ENCODE measurements around the gene SSH2. TPM values are rescaled to one million over a fixed set of nuclear protein-coding genes. Genes with fewer than 3 reads are reported as not detected.

SSH2 gene
- polyA plus RNA-seq, 3 donors, result 31.9 to 66.6 (median 54.0) TPM

DNA sequence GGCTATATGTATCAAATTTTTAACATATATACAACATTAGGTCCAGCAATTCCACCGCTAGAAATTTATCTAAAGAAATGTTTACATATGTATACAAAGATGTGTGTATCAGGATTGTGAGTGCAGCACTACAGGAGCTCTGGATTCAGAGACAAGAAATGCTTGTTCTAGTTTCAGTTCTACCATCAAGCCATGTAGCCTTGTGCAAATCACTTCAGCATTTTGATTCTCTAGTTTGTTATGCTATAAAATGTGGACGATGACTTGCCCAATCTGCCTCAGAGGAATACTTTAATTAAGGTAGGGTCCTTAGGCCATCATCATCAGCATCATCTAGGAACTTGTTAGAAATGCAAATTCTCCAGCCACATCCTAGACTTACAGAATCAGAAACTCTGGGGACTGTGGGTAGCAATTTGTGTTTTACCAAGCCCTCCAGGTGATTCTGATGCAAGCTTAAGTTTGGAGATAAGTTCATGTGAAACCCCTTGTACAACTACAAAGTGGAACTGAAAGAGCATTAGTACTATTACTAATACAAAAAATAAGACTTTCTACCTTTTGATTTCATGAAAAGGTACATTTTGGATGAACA, 176.1 kb downstream of the SSH2 start:
- no peak for DNase-seq
- H4K20me1 ChIP-seq (ENCODE audit: insufficient read depth, low read length), result peaks cover 95% of the 10 kb centered on the region
- no peak overlapping the region for H3K4me3 ChIP-seq (replicated peaks in 1 of 3; ENCODE audit: low read depth in 2 of 3, low read length in 3 of 3)
- H3K9ac ChIP-seq (ENCODE audit: insufficient read depth, low read length, poor library complexity, severe bottlenecking), result no peak overlapping the region
- no peak for TF ChIP-seq CTCF (IDR thresholded peaks at IDR 0.05)
- intact Hi-C loops (cut with micrococcal nuclease), result no loop called here
- Mint-ChIP-seq H3K27ac (peak overlapping the region in 1 of 7 donors; percentile 10), H3K9me3 (no peaks in the 10 kb centered on the region), H3K4me1 (peaks cover 26% of the 10 kb centered on the region), H3K4me3 (no peak overlapping the region), H3K36me3 (peaks cover 35 to 69% of the 10 kb centered on the region in 2 donors), H3K27me3 (ENCODE audit: low read depth in 3 of 3) (peaks cover 0 to 1% (median 0%) of the 10 kb centered on the region in 3 donors)
- H3K27me3 ChIP-seq (ENCODE audit: control insufficient read depth in 2 of 2, insufficient read depth in 2 of 2, low read length in 2 of 2), result no peaks in the 10 kb centered on the region
- no peak overlapping the region for H3K4me2 ChIP-seq (replicated peaks; ENCODE audit: extremely low read depth, low read length, poor library complexity, severe bottlenecking)
- peaks cover 36 to 71% of the 10 kb centered on the region in 2 donors for H3K36me3 ChIP-seq (replicated peaks in 1 of 2; ENCODE audit: control insufficient read depth in 1 of 2, insufficient read depth in 2 of 2, low read length in 2 of 2)
- peaks cover 14 to 26% of the 10 kb centered on the region in 2 donors for H3K4me1 ChIP-seq (ENCODE audit: control insufficient read depth in 1 of 2, insufficient read depth in 2 of 2, low read length in 2 of 2)
- no peak overlapping the region for H2AFZ ChIP-seq (ENCODE audit: insufficient read depth, low read depth, low read length, poor library complexity, severe bottlenecking)
- no CpG with 5 or more reads among the region's 2 CpGs for WGBS (ENCODE audit: insufficient coverage)
- H3K9me3 ChIP-seq (replicated peaks in 1 of 2; ENCODE audit: control insufficient read depth in 1 of 2, insufficient read depth in 1 of 2, low read length in 2 of 2), result no peaks in the 10 kb centered on the region
- peak overlapping the region in 1 of 2 donors; percentile 71 for H3K27ac ChIP-seq (ENCODE audit: low read depth in 1 of 2, low read length in 2 of 2)
- peaks cover 99% of the 10 kb centered on the region for H3K79me2 ChIP-seq (ENCODE audit: insufficient read depth, low read length)

GRCh38 chr17:29749045-29749825, 180.8 kb downstream of the SSH2 start:
- intact Hi-C loops (cut with micrococcal nuclease), result no loop called here
- peaks cover 100% of the 10 kb centered on the region for H4K20me1 ChIP-seq (ENCODE audit: insufficient read depth, low read length)
- 100% methylated on average over 2 of the region's 5 CpGs for WGBS (ENCODE audit: insufficient coverage)
- no peak for DNase-seq
- H3K27me3 ChIP-seq (ENCODE audit: control insufficient read depth in 2 of 2, insufficient read depth in 2 of 2, low read length in 2 of 2), result no peaks in the 10 kb centered on the region
- H3K4me1 ChIP-seq (ENCODE audit: control insufficient read depth in 1 of 2, insufficient read depth in 2 of 2, low read length in 2 of 2), result peaks cover 0 to 4% of the 10 kb centered on the region in 2 donors
- H3K27me3 Mint-ChIP-seq (ENCODE audit: low read depth in 3 of 3), result no peaks in the 10 kb centered on the region
- H2AFZ ChIP-seq (ENCODE audit: insufficient read depth, low read depth, low read length, poor library complexity, severe bottlenecking), result no peak overlapping the region
- peaks cover 18% of the 10 kb centered on the region for H3K4me1 Mint-ChIP-seq
- no peak overlapping the region for H3K4me3 Mint-ChIP-seq
- H3K9ac ChIP-seq (ENCODE audit: insufficient read depth, low read length, poor library complexity, severe bottlenecking), result no peak overlapping the region
- H3K4me3 ChIP-seq (replicated peaks in 1 of 3; ENCODE audit: low read depth in 2 of 3, low read length in 3 of 3), result no peak overlapping the region
- no peaks in the 10 kb centered on the region for H3K9me3 Mint-ChIP-seq
- peaks cover 31 to 83% of the 10 kb centered on the region in 2 donors for H3K36me3 ChIP-seq (replicated peaks in 1 of 2; ENCODE audit: control insufficient read depth in 1 of 2, insufficient read depth in 2 of 2, low read length in 2 of 2)
- H3K4me2 ChIP-seq (replicated peaks; ENCODE audit: extremely low read depth, low read length, poor library complexity, severe bottlenecking), result no peak overlapping the region
- no peaks in the 10 kb centered on the region for H3K9me3 ChIP-seq (replicated peaks in 1 of 2; ENCODE audit: control insufficient read depth in 1 of 2, insufficient read depth in 1 of 2, low read length in 2 of 2)
- H3K79me2 ChIP-seq (ENCODE audit: insufficient read depth, low read length), result peaks cover 99% of the 10 kb centered on the region
- peak overlapping the region in 1 of 2 donors; percentile 2 for H3K27ac ChIP-seq (ENCODE audit: low read depth in 1 of 2, low read length in 2 of 2)
- TF ChIP-seq CTCF (IDR thresholded peaks at IDR 0.05), result no peak
- H3K27ac Mint-ChIP-seq, result peak overlapping the region in 2 of 7 donors; percentile 6 to 52
- peaks cover 37 to 65% of the 10 kb centered on the region in 2 donors for H3K36me3 Mint-ChIP-seq
